IMR-90 (cell line): ENCODE results near the gene LMOD2. TPM values are rescaled to one million over a fixed set of nuclear protein-coding genes. Genes with fewer than 3 reads are reported as not detected.

ENCODE experiments used
- ATAC-seq: fragments of 200-7000 bp; cut with Tn5 transposase; 2 replicates; pipeline ENCODE4 v1.9.1; 2020; ENCODE audit warnings: low read depth, mild to moderate bottlenecking, moderate library complexity
- BruUV-seq: library from RNA; stranded (reverse); fragments of 400-500 nt; replicated peaks from 2 replicates; lab custom pipeline; 2021; lab: Mats Ljungman, UMichigan
- CTCF ChIA-PET: fragments of 300-600 bp; formaldehyde crosslinking; extraction: SDS; loops from one replicate; lab custom pipeline; 2021; ENCODE audit warnings: antibody characterized with exemption; lab: Yijun Ruan, JAX
- POLR2A ChIA-PET: fragments of 300-600 bp; sonication (Branson Sonifier 250); formaldehyde crosslinking; loops from one replicate; lab custom pipeline; 2022; ENCODE audit warnings: antibody characterized with exemption; ENCODE audit not compliant: unreplicated experiment; lab: Charles Lee
- DNase-seq: peaks from one replicate; pipeline ENCODE4 v3.0.0; 2013
- H2AFZ ChIP-seq: replicated peaks from 2 replicates; pipeline ENCODE3; 2013; ENCODE audit warnings: low read length, mild to moderate bottlenecking; ENCODE audit not compliant: poor library complexity
- H2AK5ac ChIP-seq: 2 replicates; pipeline ENCODE4 v1.6.1; 2013; ENCODE audit warnings: low read depth, low read length, inconsistent platforms
- H2AK9ac ChIP-seq: replicated peaks from 2 replicates; pipeline ENCODE3; 2013; ENCODE audit warnings: mild to moderate bottlenecking, low read depth, low read length, moderate library complexity; ENCODE audit not compliant: poor library complexity
- H2BK120ac ChIP-seq: 2 replicates; pipeline ENCODE4 v1.6.1; 2013; ENCODE audit warnings: low read depth, low read length, inconsistent platforms
- H2BK15ac ChIP-seq: 3 replicates; pipeline ENCODE4 v1.6.1; 2013; ENCODE audit warnings: low read depth, low read length, inconsistent platforms
- H2BK20ac ChIP-seq: 2 replicates; pipeline ENCODE4 v1.6.1; 2013; ENCODE audit warnings: low read depth, mild to moderate bottlenecking, inconsistent platforms, low read length, moderate library complexity
- H2BK5ac ChIP-seq: 2 replicates; pipeline ENCODE4 v1.6.1; 2013; ENCODE audit warnings: mild to moderate bottlenecking, low read depth, low read length, inconsistent platforms; ENCODE audit not compliant: poor library complexity, severe bottlenecking
- H3K14ac ChIP-seq: replicated peaks from 2 replicates; pipeline ENCODE4 v1.6.1; 2013; ENCODE audit warnings: low read depth, low read length, inconsistent platforms
- H3K18ac ChIP-seq: 2 replicates; pipeline ENCODE4 v1.6.1; 2013; ENCODE audit warnings: low read depth, low read length, control low read depth
- H3K23ac ChIP-seq: 2 replicates; pipeline ENCODE4 v1.6.1; 2013; ENCODE audit warnings: low read depth, low read length, inconsistent platforms
- H3K27ac ChIP-seq: 2 replicates; pipeline ENCODE4 v1.5.1; 2013; ENCODE audit warnings: mild to moderate bottlenecking, control low read depth, low read length; ENCODE audit not compliant: insufficient read depth
- H3K27me3 ChIP-seq: 2 replicates; pipeline ENCODE4 v1.6.1; 2013; ENCODE audit warnings: low read length; ENCODE audit not compliant: control insufficient read depth, insufficient read depth
- H3K36me3 ChIP-seq: 2 replicates; pipeline ENCODE4 v1.6.1; 2013; ENCODE audit warnings: low read length, mixed read lengths; ENCODE audit not compliant: control insufficient read depth, insufficient read depth
- H3K4ac ChIP-seq: 2 replicates; pipeline ENCODE4 v1.6.1; 2013; ENCODE audit warnings: low read depth, low read length, inconsistent platforms
- H3K4me1 ChIP-seq: 2 replicates; pipeline ENCODE4 v1.6.1; 2013; ENCODE audit warnings: low read length, mixed read lengths; ENCODE audit not compliant: control insufficient read depth, insufficient read depth
- H3K4me2 ChIP-seq: 2 replicates; pipeline ENCODE4 v1.6.1; 2013; ENCODE audit warnings: low read depth, mild to moderate bottlenecking, control low read depth, low read length, moderate library complexity
- H3K4me3 ChIP-seq: 2 replicates; pipeline ENCODE4 v1.5.1; 2013; ENCODE audit warnings: low read depth, mild to moderate bottlenecking, control low read depth, low read length, moderate library complexity; ENCODE audit not compliant: insufficient read depth
- H3K56ac ChIP-seq: 2 replicates; pipeline ENCODE4 v1.6.1; 2013; ENCODE audit warnings: low read length, inconsistent platforms; ENCODE audit not compliant: insufficient read depth; ENCODE audit errors: extremely low read depth
- H3K79me1 ChIP-seq, 2 experiments: 2 replicates each; pipeline ENCODE4 v1.6.1; 2013; ENCODE audit warnings: low read length in 2 of 2, inconsistent platforms in 1 of 2, low read depth in 1 of 2
- H3K9ac ChIP-seq: 2 replicates; pipeline ENCODE4 v1.6.1; 2013; ENCODE audit warnings: low read depth, low read length, control low read depth
- H3K9me1 ChIP-seq: 2 replicates; pipeline ENCODE4 v1.6.1; 2013; ENCODE audit warnings: low read length, inconsistent platforms; ENCODE audit not compliant: insufficient read depth
- H3K9me3 ChIP-seq: 2 replicates; pipeline ENCODE4 v1.6.1; 2013; ENCODE audit warnings: low read length; ENCODE audit not compliant: control insufficient read depth, insufficient read depth
- H4K20me1 ChIP-seq: 2 replicates; pipeline ENCODE4 v1.6.1; 2013; ENCODE audit warnings: low read length, inconsistent platforms; ENCODE audit not compliant: insufficient read depth
- H4K5ac ChIP-seq: 2 replicates; pipeline ENCODE4 v1.6.1; 2013; ENCODE audit warnings: mild to moderate bottlenecking, low read depth, low read length, control low read depth
- H4K8ac ChIP-seq, 2 experiments: 2 replicates each; pipeline ENCODE4 v1.6.1; 2013; ENCODE audit warnings: low read depth in 2 of 2, low read length in 2 of 2, control low read depth in 1 of 2, inconsistent platforms in 1 of 2
- H4K91ac ChIP-seq: 2 replicates; pipeline ENCODE4 v1.6.1; 2013; ENCODE audit warnings: low read depth, low read length, inconsistent platforms; ENCODE audit not compliant: insufficient read depth
- CHD1 ChIP-seq: IDR thresholded peaks from 2 replicates; pipeline ENCODE4 v1.6.1; 2012; ENCODE audit warnings: low read depth, low read length, improper control_type of control experiment
- ELK1 ChIP-seq: fragments of 150-350 bp; IDR thresholded peaks from 2 replicates; pipeline ENCODE4 v1.6.1; 2016; ENCODE audit warnings: low read depth, mild to moderate bottlenecking, low read length, moderate library complexity, borderline replicate concordance
- FOS ChIP-seq: fragments of 150-350 bp; IDR thresholded peaks from 2 replicates; pipeline ENCODE4 v1.6.1; 2016; ENCODE audit warnings: low read depth, low read length
- MXI1 ChIP-seq: IDR thresholded peaks from 2 replicates; pipeline ENCODE4 v1.6.1; 2012; ENCODE audit warnings: low read depth, mild to moderate bottlenecking, low read length, moderate library complexity, borderline replicate concordance
- NFE2L2 ChIP-seq: fragments of 150-350 bp; IDR thresholded peaks from 2 replicates; pipeline ENCODE4 v1.6.1; 2016; ENCODE audit warnings: low read depth, mild to moderate bottlenecking, low read length
- POLR2A ChIP-seq: IDR thresholded peaks from 2 replicates; pipeline ENCODE4 v1.6.1; 2012; ENCODE audit warnings: mild to moderate bottlenecking, low read depth, low read length
- RCOR1 ChIP-seq: IDR thresholded peaks from 2 replicates; pipeline ENCODE4 v1.6.1; 2012; ENCODE audit warnings: mild to moderate bottlenecking, low read length, improper control_type of control experiment; ENCODE audit not compliant: insufficient replicate concordance
- SMC3 ChIP-seq: fragments of 150-350 bp; IDR thresholded peaks from 2 replicates; pipeline ENCODE4 v1.6.1; 2016; ENCODE audit warnings: low read depth, mild to moderate bottlenecking, antibody characterized with exemption, low read length, moderate library complexity
- USF2 ChIP-seq: fragments of 150-350 bp; IDR thresholded peaks from 2 replicates; pipeline ENCODE4 v1.6.1; 2017; ENCODE audit warnings: mild to moderate bottlenecking, antibody characterized with exemption, low read length, low read depth
- WGBS, 2 experiments: methylation state at CpG; one replicate each; pipeline versions ENCODE4 v1.1.5 to v1.1.7; 2013; ENCODE audit warnings: missing lambda C conversion rate in 2 of 2; ENCODE audit not compliant: insufficient read length in 1 of 2; ENCODE audit errors: extremely low coverage in 2 of 2; 5-methylcytosine and 5-hydroxymethylcytosine counted together
- dilution Hi-C: fragments of 300-500 bp; cut with HindIII; formaldehyde crosslinking; loops from one replicate; pipeline ENCODE4 v1.14.3; 2018; ENCODE audit warnings: low sequenced_read_pairs; ENCODE audit not compliant: unreplicated experiment
- in situ Hi-C: fragments of 300-500 bp; cut with MboI; formaldehyde crosslinking; loops from 3 replicates; pipeline ENCODE4 v1.14.3; 2019; ENCODE audit warnings: low sequenced_read_pairs, inconsistent platforms, mixed read lengths
- intact Hi-C: fragments of 100-400 bp; cut with micrococcal nuclease; formaldehyde crosslinking; loops from 2 replicates; pipeline ENCODE4 v1.10.0; 2022
- polyA plus RNA-seq, 3 experiments: library from polyadenylated mRNA; depleted of rRNA; stranded (reverse); fragments of >200 nt; gene quantifications; 2 replicates each; pipeline ENCODE4 v1.2.3, GENCODE V29; 2012; ENCODE audit warnings: low replicate concordance in 1 of 3
- total RNA-seq: library from RNA; depleted of rRNA; stranded (reverse); fragments of >200 nt; gene quantifications from 2 replicates; pipeline ENCODE4 v1.2.3, GENCODE V29; 2012

LMOD2 gene
- total and polyA plus RNA-seq, 2 of the 4 experiments (the other 2 are of a cell fraction) = not detected

GRCh38 chr7:123656544-123657303 is 1.1 kb downstream of the LMOD2 start:
- Histone ChIP-seq H3K4me3 (no peak overlapping the region), H3K9me1 (no peaks in the 10 kb centered on the region), H3K4me1 (no peaks in the 10 kb centered on the region), H2BK5ac (no peak overlapping the region), H3K36me3 (no peaks in the 10 kb centered on the region), H3K27me3 (peaks cover 4% of the 10 kb centered on the region), H3K79me1 (no peaks in the 10 kb centered on the region), H2BK15ac (no peak overlapping the region), H3K4me2 (no peak overlapping the region), H4K20me1 (no peaks in the 10 kb centered on the region), H3K18ac (no peak overlapping the region), H4K8ac (no peak overlapping the region), H3K27ac (no peak overlapping the region), H4K91ac (no peak overlapping the region), H2AK5ac (no peak overlapping the region), H2BK120ac (no peak overlapping the region), H3K4ac (no peak overlapping the region), H3K9ac (no peak overlapping the region), H2BK20ac (no peak overlapping the region), H2AFZ (no peak overlapping the region), H2AK9ac (no peak overlapping the region), H3K9me3 (no peaks in the 10 kb centered on the region), H4K5ac (no peak overlapping the region), H3K14ac (no peak overlapping the region), H3K23ac (no peak overlapping the region), H3K56ac (no peak overlapping the region)
- BruUV-seq = no TSS peak
- WGBS, 2 experiments = 100% methylated on average over 1 of the region's 6 CpGs; no CpG with 5 or more reads in 1 of the 2 experiments
- DNase-seq = no peak
- ChIA-PET CTCF (interaction anchor here (0.7 kb wide), 1 partner anchor 46 kb away, joined by 3 read pairs; no protein-coding TSS in a partner anchor), POLR2A (no interaction called here)
- intact Hi-C loops = no loop called here
- in situ Hi-C loops = no loop called here
- ATAC-seq = no peak
- TF ChIP-seq NFE2L2 = no peak
- no peak for TF ChIP-seq ELK1
- TF ChIP-seq RCOR1 = no peak
- TF ChIP-seq USF2 = no peak
- no peak for TF ChIP-seq MXI1
- no peak for TF ChIP-seq SMC3
- no peak for TF ChIP-seq POLR2A
- no peak for TF ChIP-seq FOS
- no peak for TF ChIP-seq CHD1
- dilution Hi-C loops = no loop called here
